T-helper 1 cell (primary cell): ENCODE measurements around the gene TMEM91.

Source experiments
- DNase-seq, 5 donors: peaks; one replicate each; pipeline ENCODE4 v3.0.0-alpha.2; 2012 to 2020

The TMEM91 gene

GRCh38 chr19:41412953-41413352, 36.6 kb downstream of the TMEM91 start:
- DNase-seq, result no peak

DNA sequence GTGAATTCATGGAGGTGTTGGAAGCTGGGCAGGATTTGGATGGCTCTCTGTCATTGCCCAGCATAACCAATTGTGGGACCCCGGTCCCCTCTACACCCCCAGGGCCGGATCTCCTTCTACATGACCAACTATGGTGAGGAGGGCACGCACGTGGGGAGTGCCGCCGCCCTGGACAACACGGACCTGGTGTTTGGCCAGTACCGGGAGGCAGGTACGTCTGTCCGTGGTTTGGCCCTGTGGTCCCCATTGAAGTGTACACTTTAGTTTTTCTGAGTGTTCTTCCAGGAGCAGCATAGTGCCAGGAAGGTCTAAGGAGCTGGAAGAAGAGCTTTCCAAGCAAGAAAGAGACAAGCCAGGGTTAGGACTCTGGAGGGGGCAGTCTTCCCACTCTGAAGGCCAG, 37.6 kb downstream of the TMEM91 start:
- DNase-seq, result no peak

DNA sequence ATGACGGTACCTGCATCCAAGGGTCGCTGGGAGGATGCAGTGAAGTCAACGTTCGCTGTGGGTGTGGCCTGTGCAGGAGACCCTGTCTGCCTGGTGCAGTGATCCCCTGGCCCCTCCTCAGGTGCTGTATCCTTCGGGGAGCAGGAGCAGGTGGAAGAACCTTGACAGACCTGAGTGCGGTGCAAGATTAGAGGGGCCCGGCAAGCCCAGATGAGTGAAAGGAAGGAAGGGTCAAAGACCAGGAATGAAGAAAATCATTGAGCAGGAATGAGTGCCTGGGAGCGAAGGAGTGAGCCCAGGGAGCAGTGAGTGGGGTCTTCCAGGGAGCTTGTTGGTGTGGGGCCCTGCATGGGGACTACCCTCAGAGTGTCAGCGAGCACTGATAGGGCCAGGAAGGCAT, 38.1 kb downstream of the TMEM91 start:
- DNase-seq, result no peak

- no peak for DNase-seq
These were observed 38.8 kb downstream of the TMEM91 start for GRCh38 chr19:41415154-41415571.

DNA sequence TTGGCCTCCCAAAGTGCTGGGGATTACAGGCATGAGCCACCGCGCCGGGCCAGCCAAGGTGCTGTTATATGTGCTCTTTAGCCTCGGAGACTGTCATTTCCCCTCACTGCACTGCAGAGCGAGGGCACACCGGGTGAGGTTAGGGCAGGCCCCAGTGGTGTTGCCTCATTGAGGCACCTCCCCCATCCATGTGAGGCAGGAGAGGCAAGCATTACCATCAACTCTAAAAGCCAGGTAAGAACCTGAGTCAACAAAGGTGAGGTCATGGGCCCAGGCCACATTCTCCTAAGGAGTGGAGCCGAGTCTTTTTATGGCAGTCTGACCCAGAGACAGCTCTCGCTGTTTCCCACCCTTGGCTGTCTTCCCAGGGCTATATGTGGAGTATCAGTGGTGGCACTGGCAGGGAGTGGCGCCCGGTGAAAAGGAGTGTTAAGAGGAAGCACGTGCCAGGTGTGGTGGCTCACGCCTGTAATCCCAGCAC, 39.9 kb downstream of the TMEM91 start:
- no peak for DNase-seq

DNA sequence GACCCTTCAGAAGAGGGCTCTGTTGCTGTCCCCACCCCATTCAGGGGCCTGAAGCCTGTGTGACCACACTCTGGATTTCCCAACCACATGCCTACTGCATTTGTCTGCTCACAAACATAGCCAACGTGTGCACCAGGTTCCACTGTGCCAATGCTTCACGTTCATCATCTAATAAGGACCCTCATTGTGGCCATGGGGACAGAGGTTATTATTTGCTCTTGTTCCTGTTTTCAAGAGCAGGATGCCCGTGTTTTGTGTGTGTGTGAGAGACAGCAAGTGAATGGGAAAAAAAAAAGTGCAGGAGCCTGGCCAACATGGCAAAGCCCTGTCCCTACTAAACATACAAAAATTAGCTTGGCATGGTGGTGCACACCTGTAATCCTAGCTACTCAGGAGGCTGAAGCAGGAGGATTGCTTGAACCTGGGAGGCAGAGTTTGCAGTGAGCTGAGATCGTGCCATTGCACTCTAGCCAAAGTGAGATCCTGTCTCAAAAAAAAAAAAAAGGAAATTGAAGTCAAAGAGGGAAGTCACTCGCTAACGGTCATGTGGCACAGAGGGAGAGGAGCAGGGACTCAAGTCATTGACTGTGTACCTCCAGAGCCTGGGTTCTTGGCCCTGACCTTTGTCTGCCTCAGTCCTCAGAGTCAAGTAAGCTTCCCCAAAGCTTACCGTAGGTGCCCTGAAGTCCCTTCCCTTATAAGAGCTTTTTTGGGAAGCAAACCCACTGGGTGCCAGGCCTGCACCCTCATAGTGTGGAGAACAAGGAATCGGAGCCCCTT, 44.0 kb downstream of the TMEM91 start:
- no peak for DNase-seq

DNA sequence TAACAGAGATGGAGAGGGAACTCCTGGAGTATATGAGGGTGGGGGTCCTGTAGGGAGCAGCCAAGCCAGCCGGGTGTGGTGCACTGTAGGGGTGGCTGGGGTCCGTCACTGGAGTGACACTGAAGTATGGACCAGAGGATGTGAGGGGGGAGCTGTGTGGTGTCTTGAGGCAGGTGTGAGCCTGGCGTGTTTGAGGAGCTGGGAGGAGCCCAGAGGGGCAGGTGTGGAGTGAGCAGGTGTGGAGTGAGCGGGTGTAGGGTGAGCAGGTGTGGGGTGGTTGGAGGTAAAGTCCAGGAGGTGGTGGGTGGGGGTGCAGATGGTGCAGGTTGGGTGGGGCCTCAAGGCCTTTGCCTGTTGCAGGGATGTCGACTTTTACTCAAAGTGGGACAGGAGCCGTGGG, 45.0 kb downstream of the TMEM91 start:
- no peak for DNase-seq

GRCh38 chr19:41421973-41422372, 45.6 kb downstream of the TMEM91 start:
- no peak for DNase-seq

DNA sequence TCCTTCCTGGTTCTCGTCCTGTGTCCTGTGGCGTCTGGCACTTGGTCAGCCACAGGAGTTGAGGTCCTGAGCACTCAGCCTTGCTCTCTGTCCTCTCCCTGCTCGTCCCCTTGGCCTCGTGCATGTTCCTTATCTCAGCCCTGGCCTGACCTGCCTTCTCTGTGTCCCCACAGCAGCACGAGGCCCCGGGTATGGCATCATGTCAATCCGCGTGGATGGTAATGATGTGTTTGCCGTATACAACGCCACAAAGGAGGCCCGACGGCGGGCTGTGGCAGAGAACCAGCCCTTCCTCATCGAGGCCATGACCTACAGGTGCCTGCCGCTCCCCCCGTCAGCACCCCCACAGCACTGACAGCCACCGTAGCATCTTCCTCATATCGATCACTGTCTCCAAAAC, 46.1 kb downstream of the TMEM91 start:
- no peak for DNase-seq

DNA sequence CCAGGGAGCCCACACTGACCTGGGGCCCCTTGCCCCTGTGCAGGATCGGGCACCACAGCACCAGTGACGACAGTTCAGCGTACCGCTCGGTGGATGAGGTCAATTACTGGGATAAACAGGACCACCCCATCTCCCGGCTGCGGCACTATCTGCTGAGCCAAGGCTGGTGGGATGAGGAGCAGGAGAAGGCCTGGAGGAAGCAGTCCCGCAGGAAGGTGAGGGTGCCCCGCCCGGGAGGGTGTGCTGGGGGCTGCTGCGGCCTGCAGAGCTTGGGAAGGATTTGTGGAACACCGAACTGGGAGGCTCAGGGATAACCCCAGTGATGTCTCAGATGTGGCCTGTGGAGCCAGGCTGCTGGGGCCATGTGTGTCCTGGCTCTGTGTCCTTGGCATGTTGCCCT, 46.6 kb downstream of the TMEM91 start:
- no peak for DNase-seq

GRCh38 chr19:41424335-41425173, 48.2 kb downstream of the TMEM91 start:
- DNase-seq, result peak in 1 of 5 donors; percentile 15

- DNase-seq, result no peak
These were observed 49.1 kb downstream of the TMEM91 start for GRCh38 chr19:41425174-41426115.

DNA sequence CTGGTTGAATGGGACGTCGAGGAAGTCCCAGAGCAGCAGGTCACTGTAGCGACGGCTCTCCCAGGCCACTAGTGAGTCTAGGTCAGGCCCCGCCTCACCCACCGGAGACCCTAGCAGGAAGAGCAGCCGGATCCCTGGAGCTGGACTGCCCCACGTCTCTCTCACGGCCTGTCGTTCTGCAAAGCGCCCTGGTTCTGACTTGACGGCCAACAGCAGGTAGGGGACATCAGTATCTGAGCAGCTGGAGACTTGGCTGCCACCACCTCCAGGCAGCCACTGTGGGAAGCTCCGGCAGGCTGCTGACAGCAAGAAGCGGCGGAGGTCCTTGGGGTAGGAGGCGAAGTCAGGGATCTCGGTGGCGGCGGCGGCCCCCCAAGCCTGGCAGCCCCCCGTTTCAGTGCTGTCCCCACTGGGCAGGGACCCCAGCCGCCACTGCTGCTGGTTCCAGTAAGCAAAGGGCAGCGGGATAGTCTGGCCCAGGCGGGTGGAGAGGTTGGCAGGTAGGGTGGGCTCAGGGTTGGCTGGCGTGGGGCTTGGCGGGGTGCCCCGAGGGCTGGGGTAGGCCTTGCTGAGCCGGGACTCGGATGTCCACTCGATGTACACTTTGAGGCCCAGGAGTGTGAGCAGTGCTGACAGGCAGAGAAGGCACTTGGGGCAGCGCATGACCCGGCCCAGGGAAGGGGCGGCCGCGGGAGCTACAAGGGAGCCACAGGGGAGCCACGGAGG, 49.9 kb downstream of the TMEM91 start:
- DNase-seq, result no peak

DNA sequence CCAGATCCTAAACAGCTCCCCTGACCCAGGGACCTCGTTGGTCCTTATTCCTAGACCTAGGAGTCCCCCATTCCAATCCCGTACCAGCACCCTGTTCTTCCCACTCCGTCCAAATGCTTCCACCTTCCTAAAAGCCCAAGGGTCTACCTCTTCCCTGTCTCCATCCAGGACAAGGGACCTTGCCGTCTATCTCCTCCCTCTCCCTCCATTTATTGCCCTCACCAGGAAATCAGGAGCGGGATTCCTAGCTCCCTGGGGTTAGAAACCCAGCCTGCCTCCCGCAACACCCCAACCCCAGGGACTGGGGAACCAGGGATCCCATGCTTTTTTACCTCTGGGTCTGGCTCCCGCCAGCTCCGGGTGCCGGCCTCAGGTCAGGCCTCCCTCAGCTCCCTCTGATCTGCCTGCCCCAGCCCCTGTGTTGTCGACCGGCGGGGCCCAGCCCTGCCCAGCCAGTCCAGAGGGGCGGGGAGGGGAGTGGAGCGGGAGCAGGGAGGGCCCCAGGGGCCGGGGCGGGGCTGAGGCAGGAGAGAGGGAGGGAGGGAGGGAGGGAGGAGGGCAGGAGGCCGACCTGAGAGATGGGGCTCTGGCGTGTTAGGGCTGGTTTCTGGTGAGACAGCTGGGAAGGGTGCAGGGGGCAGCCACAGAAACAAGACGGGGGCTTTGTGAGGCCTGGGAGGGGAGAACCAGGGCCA, 50.8 kb downstream of the TMEM91 start, which contains the start of gene B3GNT8:
Gene B3GNT8, minus strand, starts transcription at position 423 of the 695 bp plus-strand sequence. CDS start 596 bp downstream, outside the sequence.
- DNase-seq, result peak; percentile 19 to 53 (median 38)

- DNase-seq, result peak; percentile 38 to 56 (median 44)
These were observed 51.5 kb downstream of the TMEM91 start for GRCh38 chr19:41427647-41428480.

DNA sequence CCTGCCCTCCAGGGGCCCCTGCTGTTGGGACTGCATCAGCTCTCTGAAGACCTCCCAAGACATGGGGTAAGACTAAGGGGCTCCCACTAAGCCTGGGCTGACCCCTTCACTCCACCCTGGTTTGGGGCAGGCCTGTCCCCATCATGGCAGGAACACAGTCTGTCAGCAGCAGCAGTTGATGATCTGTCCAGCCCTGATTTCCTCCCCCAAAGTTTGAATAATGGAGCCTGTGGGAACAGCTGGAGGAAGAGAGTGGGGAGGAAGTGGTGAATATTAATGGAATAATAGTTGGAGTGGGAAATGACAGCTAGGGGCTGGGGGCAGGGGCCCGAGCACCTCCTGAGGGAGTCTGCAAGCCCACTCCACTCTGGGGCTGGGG, 52.1 kb downstream of the TMEM91 start:
- DNase-seq, result no peak

- DNase-seq, result no peak
These were observed 54.6 kb downstream of the TMEM91 start for GRCh38 chr19:41430922-41431321.

- no peak for DNase-seq
These were observed 55.4 kb downstream of the TMEM91 start for GRCh38 chr19:41431426-41432386.

DNA sequence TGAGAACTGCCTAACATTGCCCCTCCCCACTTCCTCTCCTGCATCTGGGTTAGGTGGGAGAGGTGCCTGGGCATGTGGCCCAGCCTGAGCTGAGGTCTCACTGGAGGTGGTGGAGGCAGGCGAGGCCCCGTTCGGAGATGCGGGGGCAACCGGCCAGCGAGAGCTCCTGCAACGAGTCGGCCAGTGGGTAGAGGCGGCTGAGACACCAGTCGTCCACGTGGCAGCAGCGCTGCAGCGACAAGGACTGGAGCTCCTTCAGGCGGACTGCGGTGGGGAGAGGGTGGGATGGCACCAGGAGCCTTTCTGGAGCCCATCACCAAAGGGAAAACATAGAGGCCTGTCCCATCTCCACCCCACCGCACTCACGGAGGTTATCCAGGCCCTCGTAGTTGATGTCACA, 56.8 kb downstream of the TMEM91 start:
- no peak for DNase-seq
